Neural progenitor cell (in vitro differentiated cells): ENCODE measurements around the gene TRPM2. TPM values are rescaled to one million over a fixed set of nuclear protein-coding genes. Genes with fewer than 3 reads are reported as not detected.
A peak's percentile ranks its signal among the peaks of the same experiment; 100 is the strongest.
"Not testable (repeated sequence)": the region's sequence is repeated elsewhere in the genome, so short reads cannot be mapped to it uniquely, and the experiment has no call there.

Experiments
- DNase-seq: peaks from one replicate; pipeline ENCODE4 v3.0.0-alpha.2; 2016; ENCODE audit warnings: low spot score
- H2AFZ ChIP-seq: fragments of 200-600 bp; sonication (generic); replicated peaks from 2 replicates; pipeline ENCODE4 v1.6.1; 2016; ENCODE audit warnings: antibody characterized with exemption
- H3F3A ChIP-seq: fragments of 200-600 bp; sonication (generic); 2 replicates; pipeline ENCODE4 v1.6.1; 2016; ENCODE audit warnings: antibody characterized with exemption, low read depth
- H3K27ac ChIP-seq: fragments of 200-600 bp; sonication (generic); 2 replicates; pipeline ENCODE4 v1.5.1; 2016; ENCODE audit warnings: mild to moderate bottlenecking
- H3K27me3 ChIP-seq: fragments of 200-600 bp; sonication (generic); 2 replicates; pipeline ENCODE4 v1.6.1; 2016; ENCODE audit warnings: mild to moderate bottlenecking, moderate library complexity
- H3K36me3 ChIP-seq: fragments of 200-600 bp; sonication (generic); 2 replicates; pipeline ENCODE4 v1.5.1; 2016
- H3K4me1 ChIP-seq: fragments of 200-600 bp; sonication (generic); 2 replicates; pipeline ENCODE4 v1.6.1; 2016; ENCODE audit warnings: mixed run types
- H3K4me2 ChIP-seq: fragments of 200-600 bp; sonication (generic); 2 replicates; pipeline ENCODE4 v1.6.1; 2016
- H3K4me3 ChIP-seq: fragments of 200-600 bp; sonication (generic); 2 replicates; pipeline ENCODE4 v1.5.1; 2016
- H3K79me2 ChIP-seq: fragments of 200-600 bp; sonication (generic); 2 replicates; pipeline ENCODE4 v1.6.1; 2016; ENCODE audit warnings: low read depth
- H3K9ac ChIP-seq: fragments of 200-600 bp; sonication (generic); 2 replicates; pipeline ENCODE4 v1.6.1; 2016
- H3K9me3 ChIP-seq: fragments of 200-600 bp; sonication (generic); 2 replicates; pipeline ENCODE4 v1.5.1; 2016; ENCODE audit warnings: low read depth
- H4K20me1 ChIP-seq: fragments of 200-600 bp; sonication (generic); 2 replicates; pipeline ENCODE4 v1.6.1; 2016; ENCODE audit warnings: low read depth
- H3K27ac Mint-ChIP-seq: 3 replicates; pipeline ENCODE4 v1.8.0; 2021; ENCODE audit warnings: mixed read lengths
- H3K27me3 Mint-ChIP-seq: 2 replicates; pipeline ENCODE4 v1.8.0; 2022; ENCODE audit warnings: low read depth, mild to moderate bottlenecking, inconsistent platforms, moderate library complexity, mixed read lengths; ENCODE audit not compliant: insufficient read depth
- H3K36me3 Mint-ChIP-seq: 3 replicates; pipeline ENCODE4 v1.8.0; 2021; ENCODE audit warnings: mixed read lengths
- H3K4me1 Mint-ChIP-seq: 3 replicates; pipeline ENCODE4 v1.8.0; 2021; ENCODE audit warnings: mixed read lengths
- H3K4me3 Mint-ChIP-seq: 3 replicates; pipeline ENCODE4 v1.8.0; 2021; ENCODE audit warnings: mild to moderate bottlenecking, moderate library complexity, mixed read lengths
- H3K9me3 Mint-ChIP-seq: 3 replicates; pipeline ENCODE4 v1.8.0; 2020; ENCODE audit warnings: mixed read lengths
- CTCF ChIP-seq: fragments of 200-600 bp; sonication (generic); IDR thresholded peaks from 2 replicates; pipeline ENCODE4 v1.5.1; 2017; ENCODE audit warnings: antibody characterized with exemption, mild to moderate bottlenecking
- EZH2 ChIP-seq: fragments of 200-600 bp; sonication (generic); IDR thresholded peaks from 2 replicates; pipeline ENCODE4 v1.6.1; 2017; ENCODE audit warnings: antibody characterized with exemption, mild to moderate bottlenecking, moderate library complexity
- EZH2phosphoT487 ChIP-seq: fragments of 200-600 bp; sonication (generic); IDR thresholded peaks from 2 replicates; pipeline ENCODE4 v1.6.1; 2017; ENCODE audit warnings: antibody characterized with exemption
- total RNA-seq: library from RNA; depleted of rRNA; stranded (reverse); fragments of >200 nt; gene quantifications from 2 replicates; pipeline ENCODE4 v1.2.3, GENCODE V29; 2015; ENCODE audit warnings: low replicate concordance

TRPM2 gene
- total RNA-seq, 1 donor from 2014 or later, result not detected

- H3K4me3 ChIP-seq, result no peak overlapping the region
- H3K4me3 Mint-ChIP-seq, result no peak overlapping the region
- no peak for DNase-seq
- H3K36me3 Mint-ChIP-seq, result no peaks in the 10 kb centered on the region
- no peak for TF ChIP-seq EZH2phosphoT487
- peak; percentile 9 for TF ChIP-seq CTCF
- H3K27ac Mint-ChIP-seq, result no peak overlapping the region
- H3K9me3 Mint-ChIP-seq, result peaks cover 13% of the 10 kb centered on the region
- H3K4me1 Mint-ChIP-seq, result peaks cover 6% of the 10 kb centered on the region
- no peaks in the 10 kb centered on the region for H3K79me2 ChIP-seq
- H3K9ac ChIP-seq, result no peak overlapping the region
- no peak overlapping the region for H2AFZ ChIP-seq
- peaks cover 13% of the 10 kb centered on the region for H3K27me3 Mint-ChIP-seq
- no peak overlapping the region for H3K27ac ChIP-seq
- H3K9me3 ChIP-seq, result no peaks in the 10 kb centered on the region
- H4K20me1 ChIP-seq, result no peaks in the 10 kb centered on the region
- H3K4me2 ChIP-seq, result no peak overlapping the region
- H3K27me3 ChIP-seq, result no peaks in the 10 kb centered on the region
- H3F3A ChIP-seq, result no peaks in the 10 kb centered on the region
- H3K4me1 ChIP-seq, result no peaks in the 10 kb centered on the region
- H3K36me3 ChIP-seq, result no peaks in the 10 kb centered on the region
These were observed 6.7 kb downstream of the TRPM2 start for GRCh38 chr21:44360159-44360558.

GRCh38 chr21:44361903-44362302 lies 8.5 kb downstream of the TRPM2 start:
- H3K36me3 Mint-ChIP-seq, H3K9me3 ChIP-seq, H3K4me1 ChIP-seq, H3K27me3 ChIP-seq, H3K4me1 Mint-ChIP-seq, H4K20me1 ChIP-seq, H3K36me3 ChIP-seq, DNase-seq, H3K79me2 ChIP-seq, H3F3A ChIP-seq, H3K9ac ChIP-seq, H3K27ac ChIP-seq, H3K4me3 ChIP-seq, H3K27ac Mint-ChIP-seq, H3K4me2 ChIP-seq, H2AFZ ChIP-seq, H3K27me3 Mint-ChIP-seq, H3K4me3 Mint-ChIP-seq: not testable (repeated sequence)
- peaks cover 13% of the 10 kb centered on the region for H3K9me3 Mint-ChIP-seq

- Mint-ChIP-seq H3K9me3 (peaks cover 13% of the 10 kb centered on the region), H3K27ac (no peak overlapping the region), H3K36me3 (no peaks in the 10 kb centered on the region), H3K4me3 (no peak overlapping the region), H3K27me3 (peaks cover 9% of the 10 kb centered on the region), H3K4me1 (no peaks in the 10 kb centered on the region)
- TF ChIP-seq EZH2phosphoT487 (no peak), EZH2 (no peak), CTCF (no peak)
- H3K9ac ChIP-seq, result no peak overlapping the region
- no peak overlapping the region for H3K27ac ChIP-seq
- no peaks in the 10 kb centered on the region for H3F3A ChIP-seq
- H3K4me2 ChIP-seq, result no peak overlapping the region
- DNase-seq, result no peak
- no peaks in the 10 kb centered on the region for H3K79me2 ChIP-seq
- H3K36me3 ChIP-seq, result no peaks in the 10 kb centered on the region
- H3K9me3 ChIP-seq, result no peaks in the 10 kb centered on the region
- peaks cover 8% of the 10 kb centered on the region for H3K27me3 ChIP-seq
- no peak overlapping the region for H3K4me3 ChIP-seq
- no peaks in the 10 kb centered on the region for H4K20me1 ChIP-seq
- H2AFZ ChIP-seq, result no peak overlapping the region
- no peaks in the 10 kb centered on the region for H3K4me1 ChIP-seq
These were observed 9.9 kb downstream of the TRPM2 start for GRCh38 chr21:44363278-44363677.

GRCh38 chr21:44364151-44365053 lies 11.0 kb downstream of the TRPM2 start:
- H3K4me2 ChIP-seq, result no peak overlapping the region
- Mint-ChIP-seq H3K27ac (no peak overlapping the region), H3K4me1 (no peaks in the 10 kb centered on the region), H3K36me3 (no peaks in the 10 kb centered on the region), H3K27me3 (peaks cover 8% of the 10 kb centered on the region), H3K9me3 (peaks cover 13% of the 10 kb centered on the region), H3K4me3 (no peak overlapping the region)
- H3K9me3 ChIP-seq, result no peaks in the 10 kb centered on the region
- no peak overlapping the region for H3K27ac ChIP-seq
- no peak for DNase-seq
- no peaks in the 10 kb centered on the region for H4K20me1 ChIP-seq
- no peak overlapping the region for H3K4me3 ChIP-seq
- H3K79me2 ChIP-seq, result no peaks in the 10 kb centered on the region
- no peaks in the 10 kb centered on the region for H3K4me1 ChIP-seq
- no peaks in the 10 kb centered on the region for H3F3A ChIP-seq
- no peak overlapping the region for H3K9ac ChIP-seq
- H3K36me3 ChIP-seq, result no peaks in the 10 kb centered on the region
- TF ChIP-seq EZH2, result no peak
- TF ChIP-seq CTCF, result peak; percentile 23
- H3K27me3 ChIP-seq, result peaks cover 19% of the 10 kb centered on the region
- H2AFZ ChIP-seq, result no peak overlapping the region
